GM12878 (cell line): ENCODE measurements around the gene EPHA7. TPM values are rescaled to one million over a fixed set of nuclear protein-coding genes. Genes with fewer than 3 reads are reported as not detected.

Source experiments
- ATAC-seq: fragments of 200-7000 bp; cut with Tn5 transposase; 3 replicates; pipeline ENCODE4 v1.9.1; 2020; ENCODE audit warnings: mild to moderate bottlenecking, moderate library complexity
- BruUV-seq: library from RNA; stranded (reverse); fragments of 400-500 nt; replicated peaks from 2 replicates; lab custom pipeline; 2021; lab: Mats Ljungman, UMichigan
- CTCF ChIA-PET: fragments of 300-600 bp; sonication (Branson Sonifier 250); formaldehyde crosslinking; extraction: SDS; loops from one replicate; lab custom pipeline; 2021; ENCODE audit warnings: inconsistent platforms; lab: Yijun Ruan, JAX
- POLR2A ChIA-PET: fragments of 350-600 bp; formaldehyde crosslinking; extraction: SDS; loops from one replicate; lab custom pipeline; 2021; ENCODE audit warnings: inconsistent platforms; lab: Charles Lee
- RAD21 ChIA-PET: fragments of 300-600 bp; sonication (Branson Sonifier 250); formaldehyde crosslinking; loops from one replicate; lab custom pipeline; 2023; ENCODE audit warnings: antibody characterized with exemption; ENCODE audit not compliant: unreplicated experiment; lab: Charles Lee
- SMC1A ChIA-PET: fragments of 300-600 bp; sonication (Branson Sonifier 250); formaldehyde crosslinking; loops from one replicate; lab custom pipeline; 2023; ENCODE audit not compliant: unreplicated experiment, uncharacterized antibody; lab: Charles Lee
- DNase-seq: peaks from one replicate; pipeline ENCODE4 v3.0.0-alpha.2; 2011; ENCODE audit warnings: low read depth, low spot score
- FAIRE-seq: peaks from 3 replicates; lab custom pipeline; 2011; peaks lifted over from hg19 to GRCh38; lab: Jason Lieb, UNC
- H2AFZ ChIP-seq: 2 replicates; pipeline ENCODE4 v1.6.0; 2011; ENCODE audit warnings: low read depth, low read length, control low read depth; ENCODE audit not compliant: control insufficient read depth
- H3K27ac ChIP-seq: 2 replicates; pipeline ENCODE4 v1.5.1; 2011; ENCODE audit warnings: control low read depth; ENCODE audit not compliant: control insufficient read depth, insufficient read depth
- H3K27me3 ChIP-seq, 2 experiments: replicated peaks in 1 of 2; 2 replicates each; pipeline versions ENCODE4 v1.6.0 to v1.6.1; 2011; ENCODE audit warnings: low read length in 1 of 2; ENCODE audit not compliant: control insufficient read depth in 2 of 2, insufficient read depth in 2 of 2
- H3K36me3 ChIP-seq, 2 experiments: 2 replicates each; pipeline ENCODE4 v1.5.1; 2011; ENCODE audit warnings: low read length in 1 of 2; ENCODE audit not compliant: control insufficient read depth in 2 of 2, insufficient read depth in 2 of 2
- H3K4me1 ChIP-seq: 2 replicates; pipeline ENCODE4 v1.6.1; 2011; ENCODE audit warnings: mild to moderate bottlenecking, low read length, moderate library complexity, mixed read lengths; ENCODE audit not compliant: control insufficient read depth, insufficient read depth
- H3K4me2 ChIP-seq: 2 replicates; pipeline ENCODE4 v1.6.0; 2011; ENCODE audit warnings: control low read depth; ENCODE audit not compliant: control insufficient read depth, insufficient read depth
- H3K4me3 ChIP-seq: fragments of 200-600 bp; sonication (generic); 2 replicates; pipeline ENCODE4 v1.5.1; 2016
- H3K79me2 ChIP-seq: 2 replicates; pipeline ENCODE4 v1.6.0; 2011; ENCODE audit warnings: low read length; ENCODE audit not compliant: control insufficient read depth, insufficient read depth
- H3K9ac ChIP-seq: 2 replicates; pipeline ENCODE4 v1.8.0; 2011; ENCODE audit warnings: low read length, control low read depth, mixed read lengths; ENCODE audit not compliant: control insufficient read depth, insufficient read depth
- H3K9me3 ChIP-seq: replicated peaks from 3 replicates; pipeline ENCODE4 v1.5.1; 2011; ENCODE audit warnings: mild to moderate bottlenecking, low read length; ENCODE audit not compliant: control insufficient read depth, insufficient read depth
- H4K20me1 ChIP-seq: 2 replicates; pipeline ENCODE4 v1.6.0; 2011; ENCODE audit not compliant: control insufficient read depth, insufficient read depth
- BCL11A ChIP-seq: IDR thresholded peaks from 2 replicates; pipeline ENCODE4 v1.6.1; 2011; ENCODE audit warnings: low read depth, low read length
- ELK1 ChIP-seq: IDR thresholded peaks from 2 replicates; pipeline ENCODE4 v1.6.1; 2012; ENCODE audit warnings: low read depth, low read length, improper control_type of control experiment
- IRF5 ChIP-seq: fragments of 450-650 bp; IDR thresholded peaks from 2 replicates; pipeline ENCODE4 v1.6.1; 2017; ENCODE audit warnings: borderline replicate concordance
- MYB ChIP-seq: fragments of 150-350 bp; IDR thresholded peaks from 2 replicates; pipeline ENCODE4 v1.6.1; 2014; ENCODE audit warnings: mild to moderate bottlenecking, low read depth, low read length, borderline replicate concordance
- NFYB ChIP-seq: IDR thresholded peaks from 2 replicates; pipeline ENCODE4 v1.6.1; 2011; ENCODE audit warnings: low read depth, mild to moderate bottlenecking, low read length, improper control_type of control experiment, moderate library complexity; ENCODE audit not compliant: insufficient read depth
- RB1 ChIP-seq: fragments of 450-650 bp; formaldehyde crosslinking; IDR thresholded peaks from 2 replicates; pipeline ENCODE4 v1.6.1; 2017; ENCODE audit warnings: mild to moderate bottlenecking, borderline replicate concordance
- SIN3A ChIP-seq: IDR thresholded peaks from 2 replicates; pipeline ENCODE4 v1.6.1; 2012; ENCODE audit warnings: low read depth, low read length, improper control_type of control experiment
- SMC3 ChIP-seq: IDR thresholded peaks from 2 replicates; pipeline ENCODE4 v1.6.1; 2011; ENCODE audit warnings: low read length, improper control_type of control experiment, borderline replicate concordance
- TCF7 ChIP-seq: IDR thresholded peaks from 2 replicates; pipeline ENCODE4 v1.6.1; 2014; ENCODE audit warnings: antibody characterized with exemption, borderline replicate concordance
- ZSCAN29 ChIP-seq: fragments of 450-650 bp; IDR thresholded peaks from 2 replicates; pipeline ENCODE4 v1.6.1; 2017; ENCODE audit warnings: mild to moderate bottlenecking, moderate library complexity
- WGBS: methylation state at CpG from one replicate; pipeline ENCODE4 v1.1.6; 2016; ENCODE audit warnings: low lambda C conversion rate; ENCODE audit not compliant: insufficient replicate concordance, insufficient coverage; ENCODE audit errors: missing lambda C conversion rate; 5-methylcytosine and 5-hydroxymethylcytosine counted together
- in situ Hi-C: fragments of 300-500 bp; cut with MboI; formaldehyde crosslinking; loops from 9 replicates; pipeline ENCODE4 v1.14.3; 2018; ENCODE audit warnings: mixed read lengths
- intact Hi-C: fragments of 100-400 bp; cut with micrococcal nuclease; formaldehyde crosslinking; loops from one replicate; pipeline ENCODE4 v1.14.2; 2022; ENCODE audit not compliant: unreplicated experiment
- polyA plus RNA-seq, 11 experiments: library from polyadenylated mRNA; depleted of rRNA in 4 of 11; unstranded in 6 of 11; stranded (reverse) in 5 of 11; fragments of >200 nt; fragmentation: Nextera tagmentation in 4 of 11; fragmentation: Illumina TruSeq in 1 of 11; extraction: Ambion mirVana in 4 of 11; extraction: Trizol in 1 of 11; gene quantifications; 1 replicate in 1 of 11; 2 replicates in 10 of 11; pipeline versions ENCODE4 v1.2.1 to v1.2.3, GENCODE V29; 2011 to 2016; ENCODE audit warnings: inconsistent platforms in 2 of 11, missing spikeins in 2 of 11, low read depth in 1 of 11
- total RNA-seq, 4 experiments: library from RNA; depleted of rRNA in 3 of 4; stranded (reverse); fragments of >200 nt in 3 of 4; fragmentation: Illumina TruSeq in 1 of 4; extraction: Trizol in 1 of 4; gene quantifications; 2 replicates each; pipeline versions ENCODE4 v1.2.1 to v1.2.3, GENCODE V29; 2013 to 2021
- TF ChIP-seq, protein P1 (sequence below): fragments of 150-350 bp; IDR thresholded peaks from 2 replicates; pipeline ENCODE4 v1.6.1; 2016; ENCODE audit warnings: low read depth, low read length

The EPHA7 gene
- total and polyA plus RNA-seq, 10 of the 15 experiments (the other 5 are each of a cell fraction or from before 2014, with no cell fraction given) = not detected

DNA sequence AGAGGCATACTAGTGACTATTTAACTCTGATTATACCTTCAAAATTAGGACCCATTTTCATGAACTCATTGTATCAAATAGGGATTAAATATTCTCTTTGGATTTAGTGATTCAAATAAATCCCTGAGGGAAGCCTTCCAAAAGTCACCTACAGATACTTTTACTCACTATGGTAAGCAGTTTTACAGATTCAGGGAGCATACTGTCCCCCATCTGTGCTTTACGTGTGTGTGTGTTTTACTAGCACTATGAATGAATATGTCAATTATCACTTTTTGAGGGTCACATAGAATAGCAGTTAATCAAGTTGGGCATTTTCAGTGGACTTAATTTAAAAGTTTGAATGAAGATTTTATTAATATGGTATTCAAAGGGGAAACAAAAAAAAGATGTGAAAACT, 96.7 kb downstream of the EPHA7 start (continued):
- TF ChIP-seq, protein P1, sequence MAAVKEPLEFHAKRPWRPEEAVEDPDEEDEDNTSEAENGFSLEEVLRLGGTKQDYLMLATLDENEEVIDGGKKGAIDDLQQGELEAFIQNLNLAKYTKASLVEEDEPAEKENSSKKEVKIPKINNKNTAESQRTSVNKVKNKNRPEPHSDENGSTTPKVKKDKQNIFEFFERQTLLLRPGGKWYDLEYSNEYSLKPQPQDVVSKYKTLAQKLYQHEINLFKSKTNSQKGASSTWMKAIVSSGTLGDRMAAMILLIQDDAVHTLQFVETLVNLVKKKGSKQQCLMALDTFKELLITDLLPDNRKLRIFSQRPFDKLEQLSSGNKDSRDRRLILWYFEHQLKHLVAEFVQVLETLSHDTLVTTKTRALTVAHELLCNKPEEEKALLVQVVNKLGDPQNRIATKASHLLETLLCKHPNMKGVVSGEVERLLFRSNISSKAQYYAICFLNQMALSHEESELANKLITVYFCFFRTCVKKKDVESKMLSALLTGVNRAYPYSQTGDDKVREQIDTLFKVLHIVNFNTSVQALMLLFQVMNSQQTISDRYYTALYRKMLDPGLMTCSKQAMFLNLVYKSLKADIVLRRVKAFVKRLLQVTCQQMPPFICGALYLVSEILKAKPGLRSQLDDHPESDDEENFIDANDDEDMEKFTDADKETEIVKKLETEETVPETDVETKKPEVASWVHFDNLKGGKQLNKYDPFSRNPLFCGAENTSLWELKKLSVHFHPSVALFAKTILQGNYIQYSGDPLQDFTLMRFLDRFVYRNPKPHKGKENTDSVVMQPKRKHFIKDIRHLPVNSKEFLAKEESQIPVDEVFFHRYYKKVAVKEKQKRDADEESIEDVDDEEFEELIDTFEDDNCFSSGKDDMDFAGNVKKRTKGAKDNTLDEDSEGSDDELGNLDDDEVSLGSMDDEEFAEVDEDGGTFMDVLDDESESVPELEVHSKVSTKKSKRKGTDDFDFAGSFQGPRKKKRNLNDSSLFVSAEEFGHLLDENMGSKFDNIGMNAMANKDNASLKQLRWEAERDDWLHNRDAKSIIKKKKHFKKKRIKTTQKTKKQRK = no peak
- TF ChIP-seq NFYB (no peak), MYB (no peak)

GRCh38 chr6:93319304-93319703, 100.1 kb downstream of the EPHA7 start:
- no peaks in the 10 kb centered on the region for H3K27me3 ChIP-seq

More at GRCh38 chr6:93319304-93319703, 100.1 kb downstream of the EPHA7 start:
- Histone ChIP-seq H3K4me3 (no peak overlapping the region), H3K9me3 (no peaks in the 10 kb centered on the region), H3K79me2 (no peaks in the 10 kb centered on the region), H2AFZ (no peak overlapping the region), H3K36me3 (no peaks in the 10 kb centered on the region), H3K4me2 (no peak overlapping the region)
- SMC1A ChIA-PET = no interaction called here
- DNase-seq = no peak
- 3% methylated on average over 2 of the region's 2 CpGs for WGBS
- no TSS peak for BruUV-seq
- POLR2A ChIA-PET = no interaction called here
- in situ Hi-C loops = no loop called here
- CTCF ChIA-PET = no interaction called here
- RAD21 ChIA-PET = no interaction called here
- TF ChIP-seq TCF7 (no peak), IRF5 (no peak), SMC3 (no peak), SIN3A (no peak), BCL11A (no peak), ELK1 (no peak), ZSCAN29 (no peak), RB1 (no peak)
- TF ChIP-seq, all 136 proteins: peak for 0
- H3K9ac ChIP-seq = no peak overlapping the region
- H4K20me1 ChIP-seq = no peaks in the 10 kb centered on the region
- no peak overlapping the region for H3K27ac ChIP-seq
- no peak for FAIRE-seq
- H3K4me1 ChIP-seq = no peaks in the 10 kb centered on the region
- no peak for ATAC-seq
- intact Hi-C loops = no loop called here
